ENCODE data around the gene LRRC41.

The LRRC41 gene

DNA sequence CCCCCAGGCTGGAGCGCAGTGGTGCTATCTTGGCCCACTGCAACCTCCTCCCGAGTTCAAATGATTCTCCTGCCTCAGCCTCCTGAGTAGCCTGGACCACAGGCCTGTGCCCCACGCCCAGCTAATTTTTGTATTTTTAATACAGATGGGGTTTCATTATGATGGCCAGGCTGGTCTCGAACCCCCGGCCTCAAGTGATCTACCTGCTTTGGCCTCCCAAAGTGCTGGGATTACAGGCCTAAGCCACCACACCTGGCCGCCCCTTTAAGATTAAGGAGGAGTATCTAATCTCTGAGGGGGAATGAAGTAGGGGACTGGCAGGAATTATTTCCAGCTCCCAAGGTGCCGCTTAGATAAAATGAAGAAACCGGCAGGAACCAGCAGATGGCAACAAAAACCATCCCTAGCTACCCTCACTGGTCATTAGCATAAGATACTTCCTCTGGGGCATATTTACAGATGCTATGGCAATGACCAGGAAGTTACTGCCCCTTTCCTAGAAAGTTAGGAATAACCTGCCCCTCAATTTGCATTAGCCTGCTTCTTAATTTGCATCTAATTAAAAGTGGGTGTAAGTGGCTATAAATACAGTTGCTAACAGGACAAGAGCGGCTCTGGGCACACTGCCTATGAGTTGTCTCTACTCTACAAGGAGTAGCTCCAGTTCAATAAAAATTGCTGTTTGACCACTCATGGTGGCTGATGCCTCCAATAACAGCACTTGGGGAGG is 30.0 kb upstream of the LRRC41 start:
- TF ChIP-seq GATA3 (IDR thresholded peaks at IDR 0.05; ENCODE audit: low read depth, low read length) (no peak), GATA2 (IDR thresholded peaks at IDR 0.05; ENCODE audit: low read depth, low read length) (no peak)

DNA sequence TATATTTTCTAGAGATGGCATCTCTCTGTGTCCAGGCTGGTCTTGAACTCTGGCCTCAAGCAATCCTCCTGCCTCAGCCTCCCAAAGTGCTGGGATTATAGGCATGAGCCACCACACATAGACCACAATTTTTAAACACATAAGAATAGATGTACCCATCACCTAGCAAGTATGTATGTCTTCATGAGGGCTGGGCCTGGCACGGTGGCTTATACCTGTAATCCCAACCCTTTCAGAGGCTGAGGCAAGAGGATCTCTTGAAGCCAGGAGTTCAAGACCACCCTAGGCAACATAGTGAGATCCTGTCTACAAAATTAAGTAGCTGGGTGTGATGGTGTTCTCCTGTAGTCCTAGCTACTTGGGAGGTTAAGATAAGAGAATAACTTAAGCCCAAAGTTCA is 13.9 kb upstream of the LRRC41 start:
- TF ChIP-seq GATA3 (IDR thresholded peaks at IDR 0.05; ENCODE audit: low read depth, low read length) (no peak), GATA2 (IDR thresholded peaks at IDR 0.05; ENCODE audit: low read depth, low read length) (no peak)

DNA sequence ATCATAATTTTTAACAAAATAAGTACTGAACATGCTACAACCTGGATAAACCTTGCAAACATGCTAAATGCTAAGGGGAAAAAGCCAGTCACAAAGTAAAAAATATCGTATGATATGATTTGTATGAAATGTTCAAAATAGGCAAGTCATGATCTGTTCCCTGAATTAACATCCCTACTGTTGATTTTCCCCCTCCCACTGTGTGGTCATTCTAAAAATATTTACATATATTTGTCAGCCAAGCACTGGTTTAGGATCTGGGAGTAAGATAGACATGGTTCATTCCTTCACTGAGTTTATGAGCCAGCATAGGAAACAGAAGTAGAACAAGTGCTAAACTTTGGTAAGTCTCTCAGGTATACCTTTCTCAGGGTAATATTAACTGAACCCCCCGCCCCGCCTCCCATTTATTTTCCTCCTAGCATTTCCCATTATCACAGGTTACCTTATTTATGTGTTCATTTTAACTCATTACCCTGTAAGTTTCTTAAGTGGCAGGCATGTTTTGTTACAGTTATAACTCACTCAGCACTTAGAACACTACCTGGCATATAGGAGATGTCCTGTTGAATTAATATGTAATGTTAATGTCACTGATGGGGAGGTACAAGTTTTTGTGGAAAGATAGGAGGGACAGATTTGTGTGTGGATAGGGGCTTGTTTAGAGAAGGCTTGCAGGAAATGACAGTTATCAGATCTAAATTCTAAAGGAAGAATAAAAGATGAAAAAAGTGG is 12.4 kb upstream of the LRRC41 start:
- TF ChIP-seq GATA3 (IDR thresholded peaks at IDR 0.05; ENCODE audit: low read depth, low read length), result no peak
- TF ChIP-seq GATA2 (IDR thresholded peaks at IDR 0.05; ENCODE audit: low read depth, low read length), result no peak

DNA sequence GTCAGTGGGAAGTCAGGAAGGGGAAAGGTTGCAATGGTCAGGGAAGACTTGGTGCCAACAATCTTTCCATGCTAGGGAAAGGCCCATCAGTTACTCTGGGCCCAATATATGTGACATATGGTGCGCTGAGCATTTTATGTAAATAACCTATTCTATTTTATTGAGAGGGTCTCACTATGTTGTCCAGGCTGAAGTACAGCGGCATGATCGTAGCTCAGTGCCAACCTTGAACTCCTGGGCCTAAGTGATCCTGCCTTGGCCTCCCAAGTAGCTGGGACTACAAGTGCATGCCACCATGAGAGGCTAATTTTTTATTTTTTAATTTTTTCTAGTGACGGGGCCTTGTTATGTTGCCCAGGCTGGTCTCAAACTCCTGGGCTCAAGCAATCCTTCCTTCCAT is 6.9 kb upstream of the LRRC41 start:
- TF ChIP-seq GATA2 (IDR thresholded peaks at IDR 0.05; ENCODE audit: low read depth, low read length), result no peak

DNA sequence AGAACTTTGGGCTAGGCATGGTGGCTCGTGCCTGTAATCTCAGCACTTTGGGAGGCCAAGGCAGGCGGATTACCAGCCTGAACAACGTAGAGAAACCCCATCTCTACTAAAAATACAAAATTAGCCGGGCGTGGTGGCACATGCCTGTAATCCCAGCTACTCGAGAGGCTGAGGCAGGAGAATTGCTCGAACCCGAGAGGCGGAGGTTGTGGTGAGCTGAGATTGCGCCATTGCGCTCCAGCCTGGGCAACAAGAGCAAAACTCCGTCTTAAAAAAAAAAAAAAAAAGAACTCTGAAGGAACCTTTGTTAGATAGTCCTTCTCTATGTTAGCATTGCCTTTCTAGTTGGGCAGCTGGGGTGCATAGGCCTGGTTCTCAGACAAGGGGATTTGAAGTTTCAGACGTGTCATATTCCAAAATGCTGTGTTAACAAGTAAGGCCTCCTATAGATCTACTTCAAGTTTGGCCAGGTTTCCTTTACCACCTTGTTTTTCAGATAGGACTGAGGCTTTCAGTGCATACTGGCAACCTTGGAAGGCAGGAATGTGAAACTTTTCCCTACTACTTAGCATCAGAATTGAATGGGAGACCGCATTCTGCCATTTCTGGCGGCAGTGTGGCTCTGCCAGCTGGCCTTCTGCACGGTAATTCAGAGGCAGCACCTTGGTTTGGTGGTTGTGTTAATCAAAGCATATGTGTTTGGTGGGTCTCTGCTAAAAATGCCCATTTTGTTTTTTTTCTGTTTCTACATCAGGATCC is 6.2 kb upstream of the LRRC41 start:
- TF ChIP-seq GATA2 (IDR thresholded peaks at IDR 0.05; ENCODE audit: low read depth, low read length), result no peak
- no peak for TF ChIP-seq GATA3 (IDR thresholded peaks at IDR 0.05; ENCODE audit: low read depth, low read length)

DNA sequence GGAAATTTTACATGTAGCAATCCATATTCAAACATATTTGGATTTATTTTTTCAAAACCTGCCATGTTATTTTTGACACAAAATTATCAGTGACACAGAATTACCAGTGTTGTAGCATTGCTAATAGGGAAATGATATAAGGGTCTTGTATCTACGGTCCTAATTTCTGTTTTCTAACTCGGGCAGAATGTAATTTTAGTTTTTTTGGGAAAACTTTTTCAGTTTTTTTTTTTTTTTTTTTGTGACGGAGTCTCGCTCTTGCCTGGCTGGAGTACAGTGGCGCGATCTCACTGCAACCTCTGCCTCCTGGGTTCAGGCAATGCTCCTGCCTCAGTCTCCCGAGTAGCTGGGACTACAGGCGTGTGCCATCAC is 2.7 kb upstream of the LRRC41 start:
- no peak for TF ChIP-seq GATA3 (IDR thresholded peaks at IDR 0.05; ENCODE audit: low read depth, low read length)
- no peak for TF ChIP-seq GATA2 (IDR thresholded peaks at IDR 0.05; ENCODE audit: low read depth, low read length)

DNA sequence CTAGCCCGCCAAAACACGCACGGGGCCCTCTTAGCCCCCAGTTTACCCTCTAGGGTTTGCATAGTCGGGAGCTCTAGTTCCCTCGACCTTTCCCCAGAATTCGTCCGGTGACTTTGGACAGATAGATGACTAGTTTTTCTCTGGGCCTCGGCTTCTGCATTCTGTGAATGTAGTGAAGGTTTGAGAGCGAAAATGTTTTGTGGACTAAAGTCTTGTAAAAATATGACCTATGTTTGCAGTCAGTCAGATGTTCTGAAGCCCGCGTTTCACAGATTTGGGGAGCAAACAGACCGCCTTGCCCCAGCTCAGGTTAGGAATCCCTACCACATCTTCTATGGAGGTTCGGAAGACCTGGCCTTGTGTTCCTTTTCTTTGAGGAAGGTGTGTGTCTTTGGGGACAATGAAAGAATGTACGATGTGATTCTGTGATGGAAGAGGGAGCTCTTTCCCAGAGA is 483 bp upstream of the LRRC41 start:
- TF ChIP-seq GATA2 (IDR thresholded peaks at IDR 0.05; ENCODE audit: low read depth, low read length), result no peak

DNA sequence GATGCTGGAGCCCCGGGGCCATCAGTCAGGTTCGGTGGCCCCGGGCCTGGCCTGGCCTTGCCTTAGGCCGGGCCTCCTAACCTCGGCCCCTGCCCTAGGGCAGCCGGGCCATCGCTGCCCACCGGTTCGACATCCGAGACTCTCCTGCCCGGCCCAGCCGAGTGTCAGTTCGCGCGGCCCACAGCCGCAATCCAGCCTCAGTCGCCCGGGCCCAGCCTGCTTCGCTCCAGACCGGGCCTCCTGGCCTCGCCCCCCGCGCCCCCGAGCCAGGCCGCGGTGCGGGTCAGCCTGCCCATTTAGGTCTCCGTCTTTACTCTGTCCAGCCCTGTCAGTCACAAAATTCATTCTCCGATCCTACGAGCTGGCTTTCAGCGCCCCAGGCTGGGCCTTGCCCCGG is 777 bp downstream of the LRRC41 start:
- TF ChIP-seq GATA2 (IDR thresholded peaks at IDR 0.05; ENCODE audit: low read depth, low read length) (no peak), GATA3 (IDR thresholded peaks at IDR 0.05; ENCODE audit: low read depth, low read length) (no peak)

DNA sequence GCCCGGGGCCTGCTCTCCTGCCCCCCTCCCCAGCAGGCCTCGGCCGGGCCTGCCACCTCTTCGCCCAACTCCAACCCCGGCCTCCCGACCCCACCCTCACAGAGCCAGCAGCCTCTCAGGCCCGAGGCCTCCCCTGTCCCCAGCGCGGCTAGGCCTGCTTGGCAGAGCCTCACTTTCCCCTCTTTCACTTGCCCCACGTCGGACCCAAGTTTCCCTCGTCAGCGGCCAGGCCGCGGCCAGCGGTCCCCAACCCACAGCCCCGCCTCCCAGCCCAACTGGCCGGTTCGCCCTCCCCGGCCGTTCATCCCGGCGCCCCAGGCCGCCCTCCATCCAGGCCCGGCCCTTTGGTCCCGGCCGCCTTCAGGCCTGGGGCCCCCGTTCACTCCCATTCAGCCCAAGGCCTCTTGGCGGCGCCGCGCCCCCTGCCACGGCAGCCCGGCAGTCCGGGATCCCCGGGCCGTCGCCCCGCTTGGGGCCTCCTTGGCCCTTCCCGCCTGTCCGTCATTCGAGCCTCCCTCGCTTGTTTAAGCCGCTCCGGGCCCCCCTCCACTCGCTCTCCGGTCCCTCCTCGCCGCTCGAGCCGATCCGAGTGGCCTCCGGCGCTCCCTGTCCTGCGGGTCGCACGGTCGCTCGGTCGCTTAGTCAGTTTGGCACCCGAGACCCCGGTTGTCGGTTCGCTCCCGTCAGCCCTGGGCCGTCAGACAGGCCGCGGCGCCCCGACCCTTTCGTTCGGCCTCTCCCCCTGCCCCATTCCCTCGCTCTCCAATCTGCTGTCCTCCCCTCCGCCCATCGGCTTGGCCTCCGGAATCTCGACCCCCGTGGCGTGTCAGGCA is 1.4 kb downstream of the LRRC41 start:
- TF ChIP-seq GATA3 (IDR thresholded peaks at IDR 0.05; ENCODE audit: low read depth, low read length) (no peak), GATA2 (IDR thresholded peaks at IDR 0.05; ENCODE audit: low read depth, low read length) (no peak)

DNA sequence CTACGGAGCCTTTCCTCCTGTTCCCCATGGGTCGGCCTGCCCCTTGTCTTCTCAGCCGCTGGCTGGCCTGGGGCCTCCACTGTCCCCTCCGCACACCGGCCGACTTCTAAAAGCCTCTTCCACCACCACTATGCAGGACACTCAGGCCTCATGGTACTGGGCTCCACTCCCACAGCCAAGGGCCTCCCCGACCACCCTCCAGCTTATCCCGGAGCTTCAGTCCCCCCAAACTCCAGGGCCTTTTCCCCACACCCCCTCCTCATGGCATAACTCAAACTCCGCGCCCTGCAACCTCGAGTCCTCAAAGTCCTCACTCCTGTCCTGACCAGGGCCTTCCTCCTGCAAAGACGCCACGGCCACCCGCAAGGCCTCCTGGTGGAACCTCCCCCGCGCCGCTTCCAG is 2.0 kb downstream of the LRRC41 start:
- TF ChIP-seq GATA2 (IDR thresholded peaks at IDR 0.05; ENCODE audit: low read depth, low read length), result no peak
- no peak for TF ChIP-seq GATA3 (IDR thresholded peaks at IDR 0.05; ENCODE audit: low read depth, low read length)

DNA sequence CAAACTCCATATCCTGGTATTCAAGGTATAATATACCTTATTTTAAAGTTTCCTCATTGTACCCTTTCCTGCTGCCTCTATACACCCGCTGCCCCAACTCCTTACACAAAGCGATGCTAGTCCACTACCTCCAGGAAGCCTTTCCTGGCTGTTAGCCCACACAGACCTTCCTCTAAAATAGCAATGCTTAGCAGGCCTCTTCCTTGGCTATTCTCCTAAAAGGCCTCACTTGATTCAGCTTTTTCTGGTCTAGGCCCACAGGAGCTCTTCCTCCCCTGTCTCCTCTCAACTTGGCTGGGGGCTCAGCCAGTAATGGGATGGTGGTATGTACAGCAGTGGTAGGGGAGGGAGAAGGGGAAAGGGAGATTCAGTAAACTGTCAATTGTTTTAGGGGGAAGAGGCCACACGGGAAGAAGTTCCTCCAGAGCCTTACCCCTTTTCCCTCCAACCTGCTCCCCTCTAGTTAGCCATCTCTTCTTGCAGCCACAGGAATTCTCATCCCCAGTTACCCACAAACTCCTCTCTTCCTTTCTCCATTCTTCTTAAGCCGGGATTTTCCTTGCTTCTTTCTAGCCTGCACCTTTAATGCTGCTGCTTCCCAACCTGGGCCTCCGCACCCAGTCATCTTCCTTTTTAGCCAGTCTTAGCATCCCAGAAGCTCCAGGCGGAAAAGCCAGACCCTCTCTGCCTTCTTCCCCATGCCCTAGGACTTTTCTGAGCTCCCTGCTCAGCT is 2.6 kb downstream of the LRRC41 start:
- TF ChIP-seq GATA3 (IDR thresholded peaks at IDR 0.05; ENCODE audit: low read depth, low read length) (no peak), GATA2 (IDR thresholded peaks at IDR 0.05; ENCODE audit: low read depth, low read length) (no peak)

DNA sequence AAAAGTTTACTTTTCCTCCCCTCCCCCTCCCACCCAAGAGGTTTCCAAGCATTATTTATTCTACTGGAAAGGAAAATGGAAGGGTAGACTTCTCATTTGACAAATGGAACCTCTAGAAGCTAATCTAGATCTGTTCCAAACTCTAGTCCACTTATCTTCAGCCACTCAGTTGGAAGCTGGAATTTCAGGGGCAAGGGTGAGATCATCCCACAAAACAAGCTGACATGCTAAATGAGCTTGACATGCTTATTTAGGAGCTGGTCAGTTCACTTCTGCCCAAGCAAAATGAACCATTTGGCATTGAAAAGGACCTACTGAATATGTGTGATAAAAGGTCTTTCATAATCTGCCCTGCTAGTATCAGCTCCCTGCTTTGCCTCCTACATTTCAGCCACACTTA is 5.0 kb downstream of the LRRC41 start:
- TF ChIP-seq GATA2 (IDR thresholded peaks at IDR 0.05; ENCODE audit: low read depth, low read length), result no peak
- TF ChIP-seq GATA3 (IDR thresholded peaks at IDR 0.05; ENCODE audit: low read depth, low read length), result no peak

DNA sequence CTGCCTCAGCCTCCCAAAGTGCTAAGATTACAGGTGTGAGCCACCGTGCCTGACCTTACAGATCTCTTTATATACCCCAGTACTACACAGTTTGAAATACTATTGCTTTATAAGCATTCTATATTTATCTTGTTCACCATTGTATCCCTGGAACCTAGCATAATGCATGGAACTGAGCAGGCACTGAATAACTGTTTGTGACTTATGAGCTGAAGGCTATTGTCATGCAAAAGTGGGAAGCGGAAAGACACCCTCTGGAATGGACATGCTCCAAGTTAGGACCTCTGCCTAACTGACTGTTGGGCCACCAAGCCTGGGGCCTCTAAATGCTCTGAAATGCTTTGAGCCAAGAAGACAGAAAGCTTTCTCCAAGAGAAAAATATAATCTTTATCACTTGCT is 8.1 kb downstream of the LRRC41 start:
- TF ChIP-seq GATA3 (IDR thresholded peaks at IDR 0.05; ENCODE audit: low read depth, low read length), result no peak
- TF ChIP-seq GATA2 (IDR thresholded peaks at IDR 0.05; ENCODE audit: low read depth, low read length), result no peak
